Mucosa of rectum (tissue), 2 donors: Measurements from ENCODE around the gene TADA1.
A peak's percentile ranks its signal among the peaks of the same experiment; 100 is the strongest.
"Not testable (repeated sequence)": the region's sequence is repeated elsewhere in the genome, so short reads cannot be mapped to it uniquely, and the experiment has no call there.

Experiments used
- H3K27ac ChIP-seq, 2 donors: one replicate each; pipeline ENCODE4 v1.7.0; 2013; ENCODE audit warnings: inconsistent platforms in 2 of 2, low read depth in 2 of 2, low read length in 2 of 2
- H3K27me3 ChIP-seq, 2 donors: one replicate each; pipeline ENCODE4 v1.7.0; 2013; ENCODE audit warnings: low read length in 2 of 2; ENCODE audit not compliant: control insufficient read depth in 2 of 2, insufficient read depth in 2 of 2
- H3K36me3 ChIP-seq, 2 donors: one replicate each; pipeline ENCODE4 v1.7.0; 2013; ENCODE audit warnings: low read length in 2 of 2; ENCODE audit not compliant: control insufficient read depth in 2 of 2, insufficient read depth in 2 of 2
- H3K4me1 ChIP-seq, 2 donors: one replicate each; pipeline ENCODE4 v1.7.0; 2013; ENCODE audit warnings: low read length in 2 of 2, mild to moderate bottlenecking in 1 of 2; ENCODE audit not compliant: control insufficient read depth in 2 of 2, insufficient read depth in 2 of 2
- H3K4me3 ChIP-seq, 2 donors: one replicate each; pipeline ENCODE4 v1.7.0; 2013; ENCODE audit warnings: low read length in 2 of 2
- H3K9ac ChIP-seq, 2 donors: one replicate each; pipeline ENCODE4 v1.7.0; 2013; ENCODE audit warnings: low read length in 2 of 2, low read depth in 1 of 2, mild to moderate bottlenecking in 1 of 2
- H3K9me3 ChIP-seq, 2 donors: one replicate each; pipeline ENCODE4 v1.7.0; 2013; ENCODE audit warnings: low read length in 2 of 2; ENCODE audit not compliant: control insufficient read depth in 2 of 2
- donor health status: healthy.
- donor health status: Normal muscosa, but diverticular disease.

The TADA1 gene

GRCh38 chr1:166895766-166896165 lies 19.7 kb upstream of the TADA1 start:
- H3K4me3 ChIP-seq: no peak overlapping the region
- no peaks in the 10 kb centered on the region for H3K4me1 ChIP-seq
- no peaks in the 10 kb centered on the region for H3K36me3 ChIP-seq
- H3K27me3 ChIP-seq: no peaks in the 10 kb centered on the region
- no peak overlapping the region for H3K9ac ChIP-seq
- H3K9me3 ChIP-seq: peaks cover 0 to 2% of the 10 kb centered on the region in 2 donors
- no peak overlapping the region for H3K27ac ChIP-seq

- H3K36me3 ChIP-seq: no peaks in the 10 kb centered on the region
- H3K9ac ChIP-seq: no peak overlapping the region
- H3K27me3 ChIP-seq: peaks cover 1 to 8% of the 10 kb centered on the region in 2 donors
- H3K4me3 ChIP-seq: no peak overlapping the region
- no peaks in the 10 kb centered on the region for H3K9me3 ChIP-seq
- H3K27ac ChIP-seq: no peak overlapping the region
- H3K4me1 ChIP-seq: no peaks in the 10 kb centered on the region
These were observed 13.7 kb upstream of the TADA1 start for GRCh38 chr1:166889776-166890175.

GRCh38 chr1:166888373-166889111 lies 12.5 kb upstream of the TADA1 start:
- H3K9ac ChIP-seq: no peak overlapping the region
- no peaks in the 10 kb centered on the region for H3K9me3 ChIP-seq
- no peak overlapping the region for H3K27ac ChIP-seq
- H3K4me3 ChIP-seq: no peak overlapping the region
- peaks cover 0 to 4% of the 10 kb centered on the region in 2 donors for H3K4me1 ChIP-seq
- no peaks in the 10 kb centered on the region for H3K36me3 ChIP-seq
- H3K27me3 ChIP-seq: peaks cover 11 to 14% of the 10 kb centered on the region in 2 donors

GRCh38 chr1:166884971-166885370 lies 8.9 kb upstream of the TADA1 start:
- H3K9ac ChIP-seq: no peak overlapping the region
- H3K4me3 ChIP-seq: no peak overlapping the region
- H3K27me3 ChIP-seq: peaks cover 12 to 16% of the 10 kb centered on the region in 2 donors
- no peaks in the 10 kb centered on the region for H3K36me3 ChIP-seq
- no peaks in the 10 kb centered on the region for H3K9me3 ChIP-seq
- H3K27ac ChIP-seq: no peak overlapping the region
- peaks cover 0 to 4% of the 10 kb centered on the region in 2 donors for H3K4me1 ChIP-seq

GRCh38 chr1:166884040-166884642 lies 8.1 kb upstream of the TADA1 start:
- H3K27ac ChIP-seq: no peak overlapping the region
- peaks cover 0 to 4% of the 10 kb centered on the region in 2 donors for H3K4me1 ChIP-seq
- H3K9me3 ChIP-seq: no peaks in the 10 kb centered on the region
- no peaks in the 10 kb centered on the region for H3K36me3 ChIP-seq
- peaks cover 12 to 16% of the 10 kb centered on the region in 2 donors for H3K27me3 ChIP-seq
- H3K4me3 ChIP-seq: peak overlapping the region in 1 of 2 donors; percentile 36
- no peak overlapping the region for H3K9ac ChIP-seq

GRCh38 chr1:166882893-166883292 lies 6.8 kb upstream of the TADA1 start:
- Histone ChIP-seq H3K27ac (no peak overlapping the region), H3K9me3 (no peaks in the 10 kb centered on the region), H3K4me3 (no peak overlapping the region), H3K27me3 (peaks cover 12 to 16% of the 10 kb centered on the region in 2 donors), H3K4me1 (peaks cover 0 to 4% of the 10 kb centered on the region in 2 donors), H3K36me3 (no peaks in the 10 kb centered on the region), H3K9ac (no peak overlapping the region)

GRCh38 chr1:166878173-166878917 lies 2.3 kb upstream of the TADA1 start:
- H3K4me1 ChIP-seq, H3K9me3 ChIP-seq, H3K9ac ChIP-seq, H3K27me3 ChIP-seq, H3K27ac ChIP-seq, H3K36me3 ChIP-seq, H3K4me3 ChIP-seq: not testable (repeated sequence)

- Histone ChIP-seq H3K9ac (peak overlapping the region; percentile 28 to 80), H3K27ac (no peak overlapping the region), H3K4me1 (peaks cover 4 to 5% of the 10 kb centered on the region in 2 donors), H3K9me3 (no peaks in the 10 kb centered on the region), H3K4me3 (peak overlapping the region; percentile 78 to 88), H3K36me3 (no peaks in the 10 kb centered on the region), H3K27me3 (no peaks in the 10 kb centered on the region)
These were observed 425 bp upstream of the TADA1 start for GRCh38 chr1:166876540-166876838.

GRCh38 chr1:166875302-166875733 lies 746 bp downstream of the TADA1 start:
- Histone ChIP-seq H3K4me3 (peak overlapping the region; percentile 78 to 88), H3K9ac (peak overlapping the region; percentile 72 to 80), H3K27ac (peak overlapping the region; percentile 95), H3K9me3 (no peaks in the 10 kb centered on the region), H3K4me1 (peaks cover 4 to 5% of the 10 kb centered on the region in 2 donors), H3K27me3 (no peaks in the 10 kb centered on the region), H3K36me3 (no peaks in the 10 kb centered on the region)

GRCh38 chr1:166874464-166874863 lies 1.6 kb downstream of the TADA1 start:
- no peaks in the 10 kb centered on the region for H3K9me3 ChIP-seq
- no peak overlapping the region for H3K4me3 ChIP-seq

More at GRCh38 chr1:166874464-166874863, 1.6 kb downstream of the TADA1 start:
- H3K9ac ChIP-seq: no peak overlapping the region
- no peaks in the 10 kb centered on the region for H3K27me3 ChIP-seq
- H3K36me3 ChIP-seq: no peaks in the 10 kb centered on the region
- no peak overlapping the region for H3K27ac ChIP-seq
- H3K4me1 ChIP-seq: peaks cover 4 to 5% of the 10 kb centered on the region in 2 donors
